Osteocyte (in vitro differentiated cells): ENCODE data around the gene OSBPL5. TPM values are rescaled to one million over a fixed set of nuclear protein-coding genes. Genes with fewer than 3 reads are reported as not detected.

Experiments
- DNase-seq: peaks from one replicate; pipeline ENCODE4 v3.0.0; 2021; ENCODE audit warnings: mixed read lengths; ENCODE audit not compliant: unreplicated experiment; ENCODE audit errors: extremely low spot score
- H3K27ac Mint-ChIP-seq: one replicate; pipeline ENCODE4 v1.8.0; 2021; ENCODE audit warnings: mild to moderate bottlenecking, mixed read lengths; ENCODE audit not compliant: unreplicated experiment
- H3K27me3 Mint-ChIP-seq: one replicate; pipeline ENCODE4 v1.8.0; 2021; ENCODE audit warnings: mixed read lengths; ENCODE audit not compliant: unreplicated experiment
- H3K36me3 Mint-ChIP-seq: one replicate; pipeline ENCODE4 v1.8.0; 2021; ENCODE audit warnings: mixed read lengths; ENCODE audit not compliant: unreplicated experiment
- H3K4me1 Mint-ChIP-seq: one replicate; pipeline ENCODE4 v1.8.0; 2021; ENCODE audit warnings: mixed read lengths; ENCODE audit not compliant: unreplicated experiment
- H3K4me3 Mint-ChIP-seq: one replicate; pipeline ENCODE4 v1.8.0; 2021; ENCODE audit warnings: mild to moderate bottlenecking, moderate library complexity, mixed read lengths; ENCODE audit not compliant: unreplicated experiment
- H3K9me3 Mint-ChIP-seq: one replicate; pipeline ENCODE4 v1.8.0; 2021; ENCODE audit warnings: mixed read lengths; ENCODE audit not compliant: unreplicated experiment
- total RNA-seq: library from RNA; stranded (reverse); gene quantifications from 2 replicates; pipeline ENCODE4 v1.2.1, GENCODE V29; 2021
- TF ChIP-seq, protein P1 (sequence below): fragments of 200-600 bp; sonication (generic); IDR thresholded peaks from 2 replicates; pipeline ENCODE4 v1.5.0; 2021; ENCODE audit warnings: antibody characterized with exemption, mild to moderate bottlenecking, moderate library complexity

OSBPL5 gene
- total RNA-seq, 1 donor from 2014 or later, result 47.9 TPM

DNA sequence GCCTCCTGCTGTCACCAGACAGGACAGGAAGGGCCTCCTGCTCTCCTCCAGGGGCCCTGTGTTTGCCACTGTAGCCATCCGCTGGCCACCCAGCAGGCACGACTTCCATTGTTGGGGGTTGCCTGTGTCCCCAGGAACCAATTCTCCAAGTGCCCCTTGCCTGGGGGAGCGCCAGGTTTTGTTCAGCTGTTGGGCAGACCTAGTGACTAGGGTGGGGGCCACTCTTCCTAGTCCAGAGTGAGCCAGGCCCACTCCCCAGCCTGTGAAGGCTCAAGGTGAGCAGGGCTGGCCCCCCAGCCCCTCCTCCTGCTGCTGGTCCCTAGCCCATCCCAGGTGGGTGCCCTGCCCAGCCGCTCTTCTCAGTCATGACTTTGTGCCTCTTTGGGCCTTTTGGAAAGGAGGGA is 30.9 kb downstream of the OSBPL5 start:
- no peak overlapping the region for H3K4me3 Mint-ChIP-seq
- peaks cover 10% of the 10 kb centered on the region for H3K4me1 Mint-ChIP-seq
- no peaks in the 10 kb centered on the region for H3K27me3 Mint-ChIP-seq
- DNase-seq, result no peak
- H3K9me3 Mint-ChIP-seq, result no peaks in the 10 kb centered on the region
- no peak overlapping the region for H3K27ac Mint-ChIP-seq
- TF ChIP-seq, protein P1, sequence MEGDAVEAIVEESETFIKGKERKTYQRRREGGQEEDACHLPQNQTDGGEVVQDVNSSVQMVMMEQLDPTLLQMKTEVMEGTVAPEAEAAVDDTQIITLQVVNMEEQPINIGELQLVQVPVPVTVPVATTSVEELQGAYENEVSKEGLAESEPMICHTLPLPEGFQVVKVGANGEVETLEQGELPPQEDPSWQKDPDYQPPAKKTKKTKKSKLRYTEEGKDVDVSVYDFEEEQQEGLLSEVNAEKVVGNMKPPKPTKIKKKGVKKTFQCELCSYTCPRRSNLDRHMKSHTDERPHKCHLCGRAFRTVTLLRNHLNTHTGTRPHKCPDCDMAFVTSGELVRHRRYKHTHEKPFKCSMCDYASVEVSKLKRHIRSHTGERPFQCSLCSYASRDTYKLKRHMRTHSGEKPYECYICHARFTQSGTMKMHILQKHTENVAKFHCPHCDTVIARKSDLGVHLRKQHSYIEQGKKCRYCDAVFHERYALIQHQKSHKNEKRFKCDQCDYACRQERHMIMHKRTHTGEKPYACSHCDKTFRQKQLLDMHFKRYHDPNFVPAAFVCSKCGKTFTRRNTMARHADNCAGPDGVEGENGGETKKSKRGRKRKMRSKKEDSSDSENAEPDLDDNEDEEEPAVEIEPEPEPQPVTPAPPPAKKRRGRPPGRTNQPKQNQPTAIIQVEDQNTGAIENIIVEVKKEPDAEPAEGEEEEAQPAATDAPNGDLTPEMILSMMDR, result no peak
- peaks cover 4% of the 10 kb centered on the region for H3K36me3 Mint-ChIP-seq

DNA sequence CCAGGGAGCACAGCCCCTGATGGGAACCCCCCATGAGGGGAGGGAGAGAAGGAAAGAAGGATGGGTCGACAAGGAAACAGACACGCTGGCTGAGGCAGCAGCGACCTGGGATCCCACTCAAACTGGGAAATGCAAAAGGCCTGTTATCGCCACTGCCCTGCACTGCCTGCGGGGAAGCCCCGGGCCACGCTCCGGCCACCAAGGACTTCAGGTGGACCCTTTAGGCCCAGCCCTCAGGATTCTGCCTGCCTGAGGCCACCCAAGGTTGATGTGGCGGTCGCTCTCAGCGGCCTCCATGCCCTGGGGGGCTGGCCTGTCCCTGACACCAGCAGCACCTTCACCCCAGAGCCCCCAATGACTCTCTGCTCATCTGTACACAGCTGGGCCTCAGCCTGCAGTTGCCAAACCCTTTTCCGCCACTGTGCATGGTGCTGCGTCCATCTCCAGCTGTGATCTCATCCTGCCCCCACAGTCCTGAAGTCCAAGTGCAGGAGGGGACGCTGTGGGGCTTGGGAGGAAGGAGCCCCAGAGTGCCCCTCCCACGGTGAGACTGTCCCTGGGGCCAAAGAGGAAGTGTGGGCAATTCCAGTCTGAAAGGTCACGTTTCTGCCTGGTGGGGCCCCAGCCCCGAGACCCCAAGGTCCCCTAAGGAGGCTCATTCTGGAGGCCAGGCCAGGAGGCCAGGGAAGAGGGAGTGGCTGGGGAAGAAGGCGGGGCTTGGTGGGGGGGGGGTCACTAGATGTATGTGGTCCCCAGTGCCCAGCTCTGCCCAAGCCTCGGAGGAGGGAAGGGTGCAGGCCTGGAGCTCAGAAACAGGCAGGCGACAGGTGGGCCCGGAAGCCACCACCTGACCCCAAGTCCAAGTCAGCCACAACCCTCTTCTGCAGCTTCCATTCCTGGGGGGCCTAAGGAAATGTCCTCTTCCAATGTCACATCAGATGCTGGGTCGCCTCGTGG is 31.6 kb downstream of the OSBPL5 start:
- Mint-ChIP-seq H3K36me3 (peaks cover 4% of the 10 kb centered on the region), H3K27ac (peak overlapping the region; percentile 41), H3K27me3 (no peaks in the 10 kb centered on the region), H3K4me3 (no peak overlapping the region), H3K9me3 (no peaks in the 10 kb centered on the region), H3K4me1 (peaks cover 9% of the 10 kb centered on the region)
- TF ChIP-seq, protein P1, result no peak
- DNase-seq, result no peak

DNA sequence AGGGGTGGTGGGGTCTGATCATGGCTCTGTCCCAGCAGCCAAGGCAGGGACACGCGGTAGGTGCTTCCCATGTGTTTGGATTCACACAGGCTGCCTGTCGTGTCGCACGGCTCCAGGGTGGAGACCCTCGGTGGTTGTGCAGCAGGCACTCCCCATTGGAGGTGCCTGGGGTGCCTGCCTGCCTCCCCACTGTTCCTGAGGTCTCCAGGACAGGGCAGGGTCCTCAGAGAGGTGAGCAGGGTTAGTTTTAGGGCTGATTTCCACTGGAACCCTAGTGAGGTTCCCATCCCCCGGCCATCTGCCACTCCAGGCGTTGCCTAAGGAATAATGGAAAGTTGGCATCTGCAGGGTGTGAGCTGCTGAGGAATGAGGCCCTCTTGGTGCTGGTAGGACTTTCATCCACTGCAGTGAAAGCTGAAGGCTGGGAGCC is 32.3 kb downstream of the OSBPL5 start:
- peaks cover 9% of the 10 kb centered on the region for H3K4me1 Mint-ChIP-seq
- no peak overlapping the region for H3K4me3 Mint-ChIP-seq
- H3K9me3 Mint-ChIP-seq, result no peaks in the 10 kb centered on the region
- no peak for DNase-seq
- TF ChIP-seq, protein P1, result no peak
- peaks cover 4% of the 10 kb centered on the region for H3K36me3 Mint-ChIP-seq
- H3K27ac Mint-ChIP-seq, result peak overlapping the region; percentile 41
- no peaks in the 10 kb centered on the region for H3K27me3 Mint-ChIP-seq

DNA sequence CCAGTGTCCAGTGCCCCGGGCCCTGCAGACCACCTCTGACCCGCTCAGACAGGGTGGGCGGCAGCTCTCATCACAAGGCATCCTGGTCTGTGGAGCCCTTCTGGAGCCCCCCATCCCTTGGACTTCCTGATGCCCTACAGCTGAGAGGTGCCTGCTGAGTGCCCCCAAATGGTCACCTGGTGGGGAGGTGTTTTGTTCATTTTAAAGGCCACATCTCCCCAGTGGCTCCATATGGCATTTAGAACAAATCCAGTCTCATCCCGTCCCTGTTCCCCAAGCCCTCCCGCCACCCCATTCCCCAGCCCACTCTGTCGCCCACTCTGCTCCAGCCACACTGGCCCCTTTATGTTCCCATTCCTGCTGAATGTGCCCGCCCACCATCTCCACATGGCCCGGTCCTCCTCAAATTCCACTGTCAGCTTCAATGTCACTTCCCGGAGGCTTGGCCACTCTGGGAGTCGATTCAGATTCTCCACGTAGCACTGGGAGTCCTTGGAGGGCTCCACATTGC is 32.8 kb downstream of the OSBPL5 start:
- no peak for DNase-seq
- Mint-ChIP-seq H3K4me1 (peaks cover 9% of the 10 kb centered on the region), H3K9me3 (no peaks in the 10 kb centered on the region), H3K27ac (no peak overlapping the region), H3K27me3 (no peaks in the 10 kb centered on the region), H3K4me3 (no peak overlapping the region), H3K36me3 (peaks cover 4% of the 10 kb centered on the region)
- TF ChIP-seq, protein P1, result no peak

DNA sequence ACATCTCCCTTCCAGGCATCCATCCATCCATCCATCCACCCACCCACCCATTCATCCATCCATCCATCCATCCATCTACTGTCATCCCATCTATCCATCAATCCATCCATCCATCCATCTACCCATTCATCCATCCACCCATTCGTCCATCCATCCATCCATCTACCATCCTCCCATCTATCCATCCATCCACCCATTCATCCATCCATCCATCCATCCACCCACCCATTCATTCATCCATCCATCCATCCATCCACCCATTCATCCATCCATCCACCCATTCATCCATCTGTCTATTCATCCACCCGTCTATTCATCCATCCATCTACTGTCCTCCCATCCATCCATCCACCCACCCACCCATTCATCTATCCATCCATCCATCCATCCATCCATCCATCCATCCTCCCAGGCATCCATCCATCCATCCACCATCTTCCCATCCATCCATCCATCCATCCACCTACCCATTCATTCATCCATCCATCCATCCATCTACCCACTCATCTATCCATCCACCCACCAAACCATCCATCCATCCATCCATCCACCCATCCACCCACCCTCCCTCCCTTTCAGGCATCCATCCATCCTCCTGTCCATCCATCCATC is 33.7 kb downstream of the OSBPL5 start:
- Mint-ChIP-seq H3K27ac (no peak overlapping the region), H3K27me3 (no peaks in the 10 kb centered on the region), H3K4me3 (no peak overlapping the region), H3K9me3 (no peaks in the 10 kb centered on the region), H3K36me3 (peaks cover 4% of the 10 kb centered on the region), H3K4me1 (peaks cover 6% of the 10 kb centered on the region)
- TF ChIP-seq, protein P1, result no peak
- DNase-seq, result no peak
